Activated naive CD4-positive, alpha-beta T cell treated with Interleukin-2 at 50 U/mL for 16 hours (primary cell): Measurements from ENCODE around the gene RAC2.

ENCODE experiments used
- DNase-seq: peaks from one replicate; pipeline ENCODE4 v3.0.0-alpha.2; 2020

RAC2 gene

DNA sequence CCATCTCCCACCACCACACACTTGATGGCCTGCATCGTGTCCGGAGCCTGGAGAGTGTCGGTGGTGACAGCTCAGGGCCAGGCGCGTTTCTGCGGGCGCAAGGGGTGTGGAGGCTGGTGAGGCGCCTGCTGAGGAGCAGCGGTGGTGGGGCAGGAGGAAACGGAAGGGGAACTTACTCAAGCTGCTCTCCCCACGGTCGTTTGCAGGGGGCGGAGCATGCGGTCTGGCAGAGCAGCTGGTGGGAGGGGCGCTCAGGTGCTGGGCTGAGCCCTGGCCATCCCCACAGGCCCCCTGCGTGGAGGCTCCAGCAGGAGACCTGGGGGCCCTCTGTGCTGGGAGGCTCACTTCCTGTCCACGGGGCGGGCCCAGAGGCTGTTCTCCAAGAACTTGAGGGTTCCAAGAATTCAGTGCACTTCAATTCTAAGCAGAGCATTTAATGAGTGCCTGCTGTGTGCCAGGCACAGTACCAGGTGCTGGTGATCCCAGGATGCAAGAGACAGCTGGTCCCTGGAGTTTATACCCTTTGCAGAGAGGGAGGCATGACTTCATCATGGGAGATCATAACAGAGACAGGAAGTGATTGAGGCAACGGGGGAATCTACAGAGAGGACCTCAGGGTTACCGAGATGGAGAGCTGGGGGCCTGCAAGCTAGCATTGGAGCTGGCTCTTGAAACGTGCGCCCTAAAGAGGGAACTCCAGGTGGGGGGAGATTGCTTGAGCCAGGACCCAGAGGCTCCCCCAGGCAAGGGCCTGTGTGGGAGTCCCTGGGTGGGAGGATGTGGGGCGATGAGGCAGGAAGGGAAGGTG, at the start of gene RAC2:
Gene RAC2 (minus strand): TSS at position 156 of the 808 bp plus-strand sequence. CDS start 121 bp downstream, at position 35.
- DNase-seq: peak; percentile 90

GRCh38 chr22:37293172-37293571, 49.1 kb upstream of the RAC2 start:
- no peak for DNase-seq

GRCh38 chr22:37292641-37293040, 48.6 kb upstream of the RAC2 start:
- no peak for DNase-seq

- DNase-seq: no peak
These were observed 47.7 kb upstream of the RAC2 start for GRCh38 chr22:37291559-37292298.

- no peak for DNase-seq
These were observed 46.7 kb upstream of the RAC2 start for GRCh38 chr22:37290737-37291136.

- no peak for DNase-seq
These were observed 45.2 kb upstream of the RAC2 start for GRCh38 chr22:37289156-37289735.

- DNase-seq: no peak
These were observed 44.5 kb upstream of the RAC2 start for GRCh38 chr22:37288521-37288920.

- no peak for DNase-seq
These were observed 43.5 kb upstream of the RAC2 start for GRCh38 chr22:37287550-37287951.

GRCh38 chr22:37285937-37286336, 41.9 kb upstream of the RAC2 start:
- no peak for DNase-seq

- DNase-seq: peak; percentile 25
These were observed 40.8 kb upstream of the RAC2 start for GRCh38 chr22:37284805-37285355.

- no peak for DNase-seq
These were observed 40.2 kb upstream of the RAC2 start for GRCh38 chr22:37284126-37284804.

- peak; percentile 40 for DNase-seq
These were observed 39.4 kb upstream of the RAC2 start for GRCh38 chr22:37283393-37283937.

GRCh38 chr22:37282385-37282677, 38.3 kb upstream of the RAC2 start, which contains the start of gene CYTH4:
CYTH4 (plus strand) TSS chr22:37282508; CDS start chr22:37282570, 62 bp downstream.
- DNase-seq: peak; percentile 80

DNA sequence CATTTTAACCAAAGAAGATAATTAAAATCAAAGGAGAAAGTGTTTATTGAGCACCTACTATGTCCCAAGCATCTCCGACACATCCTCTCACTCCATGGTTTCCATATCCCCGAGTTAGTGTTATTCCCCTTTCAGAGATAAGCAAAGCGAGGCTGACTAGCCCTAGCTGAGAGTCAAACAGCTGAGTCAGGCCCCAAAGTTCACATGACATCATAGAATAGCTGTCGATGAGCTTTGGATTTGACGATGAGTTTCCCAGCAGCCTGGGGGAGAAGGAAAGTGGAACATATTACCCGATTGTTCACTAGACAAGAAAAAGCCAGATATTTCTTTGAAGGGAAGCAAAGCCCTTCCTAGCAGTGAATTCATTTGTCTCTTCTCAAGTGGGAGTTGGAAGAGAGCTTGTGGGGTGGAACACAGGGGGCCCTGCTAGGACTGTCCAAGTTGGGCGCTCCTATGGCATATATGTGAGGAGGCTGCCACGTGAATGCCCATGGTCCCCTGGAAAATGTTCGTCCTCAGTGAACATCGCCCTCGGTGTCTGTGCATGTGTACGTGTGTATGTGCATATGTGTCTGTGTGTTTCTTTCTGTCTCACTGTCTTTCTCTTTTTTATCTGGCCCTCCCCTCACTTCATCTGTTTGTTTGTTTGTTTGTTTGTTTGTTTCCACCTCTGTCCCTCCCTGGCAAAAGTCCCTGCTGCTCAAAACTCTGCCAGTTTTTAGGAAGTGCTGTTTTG, 37.7 kb upstream of the RAC2 start:
- DNase-seq: peak; percentile 37

- no peak for DNase-seq
These were observed 37.1 kb upstream of the RAC2 start for GRCh38 chr22:37281195-37281594.

DNA sequence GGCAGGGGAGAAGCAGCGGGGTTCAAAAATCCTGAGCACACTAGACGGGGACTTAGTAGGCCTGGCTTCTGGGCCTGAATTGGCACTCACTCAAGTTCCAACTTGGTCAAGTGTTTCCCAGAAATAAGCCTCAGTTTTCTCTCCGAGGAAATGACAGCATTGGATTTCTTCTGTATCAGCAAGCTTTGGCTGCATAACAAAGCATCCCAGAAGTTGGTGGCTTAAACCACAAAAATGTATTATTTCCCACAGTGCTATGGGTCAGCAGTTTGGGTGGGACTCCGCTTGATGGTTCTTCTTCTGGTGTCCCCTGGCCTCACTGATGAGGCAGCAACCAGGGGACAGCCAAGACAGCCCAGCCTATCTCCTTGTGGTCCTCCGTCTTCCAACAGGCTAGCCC, 36.6 kb upstream of the RAC2 start:
- no peak for DNase-seq

- DNase-seq: no peak
These were observed 35.5 kb upstream of the RAC2 start for GRCh38 chr22:37279331-37280181.

DNA sequence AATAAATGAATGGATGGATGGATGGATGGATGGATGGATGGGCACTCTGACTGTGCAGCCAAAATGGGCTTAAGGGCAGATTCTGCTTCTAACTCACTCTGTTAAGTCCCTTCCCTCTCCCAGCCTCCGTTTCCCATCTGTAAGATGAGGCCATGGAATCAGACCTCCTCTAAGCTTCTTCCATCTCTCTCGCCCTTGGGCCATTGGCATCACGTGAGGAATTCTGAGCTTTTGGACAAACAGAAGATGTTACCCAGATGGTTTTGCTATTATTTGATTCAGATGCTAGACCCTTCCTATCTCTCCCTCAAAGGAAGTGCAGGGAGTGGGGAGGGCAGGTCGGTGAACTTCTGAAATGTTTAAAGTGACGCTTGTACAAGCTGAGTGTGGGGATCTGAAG, 34.2 kb upstream of the RAC2 start:
- DNase-seq: no peak

DNA sequence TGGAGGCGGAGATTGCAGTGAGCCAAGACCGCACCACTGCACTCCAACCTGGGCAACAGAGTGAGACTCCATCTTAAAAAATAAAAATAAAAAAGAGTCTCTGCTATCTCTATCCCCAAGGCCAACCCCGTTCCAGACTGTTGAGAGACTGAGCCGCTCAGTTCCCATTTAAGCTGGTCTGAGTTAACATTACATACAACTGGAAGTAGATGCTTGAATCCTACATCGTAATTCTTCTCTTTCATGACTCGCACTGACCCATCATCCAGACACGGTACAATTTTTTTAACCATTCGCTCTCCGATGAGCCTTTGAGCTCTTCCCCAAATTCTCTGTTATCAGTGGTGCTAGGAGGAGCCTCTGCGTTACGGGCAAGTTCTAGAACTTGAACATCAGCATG, 33.3 kb upstream of the RAC2 start:
- no peak for DNase-seq

DNA sequence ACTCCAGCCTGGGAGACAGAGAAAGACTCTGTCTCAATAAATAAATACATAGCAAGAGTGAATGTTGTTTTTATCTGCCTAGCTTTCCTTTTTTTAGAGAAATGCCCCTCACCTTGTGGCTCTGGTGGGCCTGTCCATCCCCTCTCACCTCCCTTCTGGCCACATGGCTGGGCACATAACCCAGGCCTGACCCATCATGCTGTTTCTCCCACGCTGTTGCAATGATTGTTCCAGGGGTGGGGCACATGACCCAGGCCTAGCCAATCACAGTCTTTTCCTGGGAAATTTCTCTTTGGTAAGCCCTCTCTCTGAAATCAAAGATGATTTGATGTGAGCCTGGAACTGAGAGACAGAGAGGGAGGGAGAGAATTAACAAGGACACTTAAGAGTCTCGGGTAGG, 32.7 kb upstream of the RAC2 start:
- DNase-seq: no peak

DNA sequence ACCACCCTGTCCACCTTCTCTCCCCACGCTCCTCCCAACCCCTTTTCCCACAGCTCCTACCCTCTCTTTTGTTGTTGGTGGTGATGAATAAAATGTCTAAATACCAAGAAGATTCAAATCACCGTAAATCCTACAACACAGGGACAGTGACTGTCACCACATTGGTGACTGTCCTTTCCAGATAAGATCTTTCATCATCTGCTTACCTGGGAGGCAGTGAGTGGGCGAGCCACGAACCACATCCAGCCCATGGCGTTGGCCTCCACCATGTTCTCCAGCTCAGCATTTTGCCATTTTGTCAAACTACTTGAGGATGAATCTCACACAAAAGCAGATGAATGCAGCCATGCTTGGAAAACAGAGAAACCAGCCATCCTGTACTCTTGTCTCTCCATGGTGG, 31.6 kb upstream of the RAC2 start:
- DNase-seq: peak; percentile 33
